Fibroblast of pulmonary artery (primary cell): ENCODE data around the gene CNTRL.
"Not testable (repeated sequence)": the region's sequence is repeated elsewhere in the genome, so short reads cannot be mapped to it uniquely, and the experiment has no call there.

Source experiments
- DNase-seq: peaks from one replicate; pipeline ENCODE4 v3.0.0-alpha.2; 2010; ENCODE audit warnings: low read depth
- H3K4me3 ChIP-seq: replicated peaks from 2 replicates; pipeline ENCODE4 v1.5.1; 2011; ENCODE audit warnings: low read depth, mild to moderate bottlenecking, control low read depth, low read length, moderate library complexity
- TF ChIP-seq, protein P1 (sequence below): IDR thresholded peaks from 2 replicates; pipeline ENCODE4 v1.5.1; 2011; ENCODE audit warnings: mild to moderate bottlenecking, control low read depth, low read length, inconsistent platforms; ENCODE audit errors: missing control alignments

The CNTRL gene

DNA sequence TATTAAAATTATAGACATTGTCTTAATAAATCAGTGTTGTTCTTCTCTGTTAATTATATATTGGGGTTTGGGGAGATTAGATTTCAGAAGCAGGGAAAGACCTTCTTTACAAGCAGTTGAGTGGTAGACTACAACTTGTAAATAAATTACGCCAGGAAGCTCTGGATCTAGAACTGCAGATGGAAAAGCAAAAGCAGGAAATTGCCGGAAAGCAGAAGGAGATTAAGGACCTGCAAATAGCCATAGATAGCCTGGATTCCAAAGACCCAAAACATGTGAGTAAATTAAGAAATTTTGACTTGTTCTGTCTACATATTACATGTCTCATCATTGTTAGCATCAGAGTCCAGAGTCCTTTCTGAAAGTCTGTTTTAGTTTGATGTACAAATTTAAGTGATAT lies 43.5 kb downstream of the CNTRL start:
- no peak for DNase-seq
- TF ChIP-seq, protein P1, sequence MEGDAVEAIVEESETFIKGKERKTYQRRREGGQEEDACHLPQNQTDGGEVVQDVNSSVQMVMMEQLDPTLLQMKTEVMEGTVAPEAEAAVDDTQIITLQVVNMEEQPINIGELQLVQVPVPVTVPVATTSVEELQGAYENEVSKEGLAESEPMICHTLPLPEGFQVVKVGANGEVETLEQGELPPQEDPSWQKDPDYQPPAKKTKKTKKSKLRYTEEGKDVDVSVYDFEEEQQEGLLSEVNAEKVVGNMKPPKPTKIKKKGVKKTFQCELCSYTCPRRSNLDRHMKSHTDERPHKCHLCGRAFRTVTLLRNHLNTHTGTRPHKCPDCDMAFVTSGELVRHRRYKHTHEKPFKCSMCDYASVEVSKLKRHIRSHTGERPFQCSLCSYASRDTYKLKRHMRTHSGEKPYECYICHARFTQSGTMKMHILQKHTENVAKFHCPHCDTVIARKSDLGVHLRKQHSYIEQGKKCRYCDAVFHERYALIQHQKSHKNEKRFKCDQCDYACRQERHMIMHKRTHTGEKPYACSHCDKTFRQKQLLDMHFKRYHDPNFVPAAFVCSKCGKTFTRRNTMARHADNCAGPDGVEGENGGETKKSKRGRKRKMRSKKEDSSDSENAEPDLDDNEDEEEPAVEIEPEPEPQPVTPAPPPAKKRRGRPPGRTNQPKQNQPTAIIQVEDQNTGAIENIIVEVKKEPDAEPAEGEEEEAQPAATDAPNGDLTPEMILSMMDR: no peak
- H3K4me3 ChIP-seq: no peak overlapping the region

DNA sequence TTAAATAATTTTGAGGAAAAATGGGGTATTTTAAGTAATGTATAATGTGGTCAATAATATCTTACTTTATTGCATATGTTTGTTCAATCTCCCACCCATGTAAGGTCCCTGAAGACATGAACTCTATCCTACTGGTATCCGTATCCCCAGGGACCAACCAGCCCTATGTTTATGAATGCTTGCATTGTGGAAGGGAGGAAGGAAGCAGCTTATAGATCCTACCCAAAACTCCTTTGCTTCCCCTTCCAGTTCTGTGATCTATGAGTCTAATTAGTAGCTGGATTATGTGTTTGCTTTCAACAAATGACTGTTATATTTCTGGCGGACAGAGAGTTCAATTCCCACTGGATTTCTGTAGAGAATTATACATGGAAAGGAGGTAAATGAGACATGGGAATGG lies 45.6 kb downstream of the CNTRL start:
- H3K4me3 ChIP-seq: no peak overlapping the region
- TF ChIP-seq, protein P1: no peak
- DNase-seq: no peak

DNA sequence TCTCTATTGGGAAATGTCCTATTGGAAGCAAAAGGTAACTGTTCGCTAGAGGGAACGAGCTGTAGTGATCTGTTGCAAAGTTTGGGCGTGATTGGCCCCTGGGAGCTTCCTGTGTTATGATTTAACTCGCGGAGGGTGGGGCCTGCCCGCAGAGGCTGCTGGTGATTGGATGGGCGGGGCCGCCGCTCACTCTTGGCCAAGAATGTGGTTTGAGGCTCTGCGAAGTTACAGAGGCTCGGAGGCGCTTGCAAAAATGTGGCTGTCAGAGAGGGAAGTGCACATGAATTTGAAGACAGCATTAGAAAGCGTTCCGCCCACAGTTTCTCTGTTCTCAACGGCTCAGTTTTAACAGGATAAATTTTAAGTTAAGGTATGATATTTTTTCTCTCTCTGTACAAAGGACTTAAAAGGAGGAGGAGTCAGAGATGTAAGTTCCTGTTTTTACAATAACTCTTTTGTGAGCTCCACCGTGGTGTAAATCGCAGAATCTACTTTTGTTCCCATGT lies 46.9 kb downstream of the CNTRL start:
- DNase-seq: peak; percentile 97
- TF ChIP-seq, protein P1: peak; percentile 41
- H3K4me3 ChIP-seq: peak overlapping the region; percentile 59

DNA sequence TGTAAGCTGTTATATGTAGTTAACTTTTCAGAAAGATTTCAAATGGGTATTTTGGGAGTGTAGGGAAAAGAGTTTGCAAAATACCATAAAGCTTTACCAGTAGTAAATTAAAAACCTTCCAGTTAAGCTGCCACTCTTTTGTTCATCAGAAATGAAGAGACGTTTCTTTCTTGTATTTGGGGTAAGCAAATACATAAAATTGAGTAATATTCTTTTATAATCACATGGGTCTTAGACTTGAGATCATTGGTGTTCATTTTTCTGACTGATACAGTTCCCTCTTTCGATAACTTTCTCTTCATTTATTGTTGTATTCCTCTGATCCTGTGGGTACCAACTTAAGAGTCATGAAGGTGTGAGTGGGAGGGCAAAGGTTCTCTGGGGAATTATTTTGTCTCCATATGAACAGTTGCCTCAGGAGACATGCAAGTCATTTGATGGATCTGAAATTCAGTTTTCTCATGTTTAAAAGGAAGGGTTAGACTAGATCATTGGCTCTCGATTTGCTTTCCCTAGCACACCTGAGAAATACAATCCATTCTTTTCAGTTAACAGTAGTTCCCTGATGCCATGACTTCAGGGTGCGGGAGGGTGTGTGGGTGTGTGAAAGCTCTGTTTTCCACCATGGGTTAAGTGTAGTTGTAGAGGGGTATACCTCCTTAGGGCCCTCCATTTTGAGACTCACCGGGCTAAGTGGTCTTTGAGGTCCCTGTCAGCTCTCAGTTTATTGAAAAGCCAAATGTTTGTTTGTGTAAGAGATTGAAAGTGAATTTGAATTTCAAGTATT lies 47.7 kb downstream of the CNTRL start:
- peak overlapping the region; percentile 59 for H3K4me3 ChIP-seq
- TF ChIP-seq, protein P1: no peak
- DNase-seq: peak; percentile 4

DNA sequence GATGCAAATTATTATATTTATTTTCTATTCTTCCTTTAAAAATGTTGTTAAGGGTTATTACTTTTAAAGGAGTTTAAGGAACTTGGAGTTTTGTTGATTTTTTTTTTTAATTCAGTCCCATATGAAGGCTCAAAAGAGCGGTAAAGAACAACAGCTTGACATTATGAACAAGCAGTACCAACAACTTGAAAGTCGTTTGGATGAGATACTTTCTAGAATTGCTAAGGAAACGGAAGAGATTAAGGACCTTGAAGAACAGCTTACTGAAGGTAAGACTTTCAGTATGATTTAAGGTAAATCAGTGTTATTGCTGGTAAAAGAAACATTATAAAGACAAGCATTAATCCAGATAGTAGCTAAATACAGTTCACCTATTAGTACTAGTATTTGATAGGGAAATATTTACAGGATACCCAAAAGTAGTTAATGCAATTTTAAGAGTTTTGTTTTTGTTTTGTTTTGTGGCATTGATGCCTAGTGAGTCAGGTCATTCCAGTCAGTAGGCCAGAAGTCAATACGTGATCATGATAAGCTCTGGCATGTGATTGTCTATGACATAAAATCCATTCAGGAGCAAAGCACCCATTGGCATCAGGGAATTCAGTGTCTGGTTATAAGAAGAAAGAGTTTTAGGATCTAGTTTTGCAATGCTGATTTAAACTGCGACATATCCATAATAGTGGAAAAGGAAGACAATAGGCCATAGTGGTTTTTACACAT lies 49.2 kb downstream of the CNTRL start:
- no peak overlapping the region for H3K4me3 ChIP-seq
- DNase-seq: no peak
- TF ChIP-seq, protein P1: no peak

DNA sequence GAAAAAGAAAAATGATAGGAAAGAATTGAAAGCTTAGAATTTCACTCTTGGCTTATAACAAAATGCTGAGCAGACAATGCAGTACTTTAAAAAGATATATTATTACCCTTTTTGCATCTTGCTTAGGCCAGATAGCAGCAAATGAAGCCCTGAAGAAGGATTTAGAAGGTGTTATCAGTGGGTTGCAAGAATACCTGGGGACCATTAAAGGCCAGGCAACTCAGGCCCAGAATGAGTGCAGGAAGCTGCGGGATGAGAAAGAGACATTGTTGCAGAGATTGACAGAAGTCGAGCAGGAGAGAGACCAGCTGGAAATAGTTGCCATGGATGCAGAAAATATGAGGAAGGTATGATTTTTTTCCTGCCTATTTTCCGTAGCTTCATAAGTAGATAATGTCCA lies 50.8 kb downstream of the CNTRL start:
- H3K4me3 ChIP-seq: no peak overlapping the region
- no peak for DNase-seq
- TF ChIP-seq, protein P1: no peak

DNA sequence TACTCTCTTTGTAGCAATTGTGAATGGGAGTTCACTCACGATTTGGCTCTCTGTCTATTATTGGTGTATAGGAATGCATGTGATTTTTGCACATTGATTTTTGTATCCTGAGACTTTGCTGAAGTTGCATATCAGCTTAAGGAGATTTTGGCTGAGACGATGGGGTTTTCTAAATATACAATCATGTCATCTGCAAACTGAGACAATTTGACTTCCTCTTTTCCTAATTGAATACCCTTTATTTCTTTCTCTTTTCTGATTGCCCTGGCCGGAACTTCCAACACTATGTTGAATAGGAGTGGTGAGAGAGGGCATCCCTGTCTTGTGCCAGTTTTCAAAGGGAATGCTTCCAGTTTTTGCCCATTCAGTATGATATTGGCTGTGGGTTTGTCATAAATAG lies 54.6 kb downstream of the CNTRL start:
- H3K4me3 ChIP-seq, DNase-seq: not testable (repeated sequence)
